ENCODE data around the gene SPINK8. TPM values are rescaled to one million over a fixed set of nuclear protein-coding genes. Genes with fewer than 3 reads are reported as not detected.
"Not testable (repeated sequence)": the region's sequence is repeated elsewhere in the genome, so short reads cannot be mapped to it uniquely, and the experiment has no call there.

The SPINK8 gene
- total RNA-seq (not detected), polyA plus RNA-seq (ENCODE audit: insufficient read depth, low read depth, low replicate concordance) (not detected)
- long read RNA-seq, donor 1, result 0 reads
- long read RNA-seq, donor 2, result 0 reads
- long read RNA-seq, donor 3, result 0 reads
- long read RNA-seq, donor 4, result 0 reads
- long read RNA-seq, donor 5, result 0 reads
- long read RNA-seq, donor 6, result 0 reads
- long read RNA-seq, donor 7, result 0 reads
- long read RNA-seq, donor 8, result 0 reads
- long read RNA-seq, donor 9, result 0 reads
- long read RNA-seq, donor 10, result 0 reads

GRCh38 chr3:48333346-48334245 is at the start of gene SPINK8:
Gene SPINK8 (minus strand): TSS chr3:48333661. CDS start chr3:48328341, 5,320 bp downstream.
- H3K9ac ChIP-seq (ENCODE audit: low read length in 3 of 3); H3K27ac ChIP-seq (ENCODE audit: low read depth in 2 of 2, low read length in 2 of 2); FAIRE-seq; H3K4me3 ChIP-seq (ENCODE audit: low read length in 3 of 3); DNase-seq; H3K36me3 ChIP-seq (ENCODE audit: control insufficient read depth in 2 of 3, insufficient read depth in 3 of 3, low read length in 3 of 3); H3K9me3 ChIP-seq (ENCODE audit: control insufficient read depth in 2 of 3, insufficient read depth in 1 of 3, low read length in 3 of 3); intact Hi-C loops (cut with DNase I); H3K27me3 ChIP-seq (ENCODE audit: control insufficient read depth, insufficient read depth, low read length); H3K4me1 ChIP-seq (ENCODE audit: control insufficient read depth in 2 of 3, insufficient read depth in 2 of 3, low read depth in 1 of 3, low read length in 3 of 3): not testable (repeated sequence)

GRCh38 chr3:48372862-48373435 is 39.5 kb upstream of the SPINK8 start:
- Histone ChIP-seq H3K4me3 (ENCODE audit: low read length in 3 of 3) (no peak overlapping the region), H3K9ac (ENCODE audit: low read length in 3 of 3) (no peak overlapping the region), H3K27ac (ENCODE audit: low read depth in 2 of 2, low read length in 2 of 2) (no peak overlapping the region), H3K27me3 (ENCODE audit: control insufficient read depth, insufficient read depth, low read length) (no peaks in the 10 kb centered on the region), H3K36me3 (ENCODE audit: control insufficient read depth in 2 of 3, insufficient read depth in 3 of 3, low read length in 3 of 3) (no peaks in the 10 kb centered on the region), H3K9me3 (ENCODE audit: control insufficient read depth in 2 of 3, insufficient read depth in 1 of 3, low read length in 3 of 3) (no peaks in the 10 kb centered on the region), H3K4me1 (ENCODE audit: control insufficient read depth in 2 of 3, insufficient read depth in 2 of 3, low read depth in 1 of 3, low read length in 3 of 3) (no peaks in the 10 kb centered on the region)
- no peak for DNase-seq
- TF ChIP-seq CTCF (IDR thresholded peaks at IDR 0.05; ENCODE audit: borderline replicate concordance, extremely low read depth, insufficient read depth), result no peak
- intact Hi-C loops (cut with DNase I), result no loop called here
- no peak for FAIRE-seq

GRCh38 chr3:48372377-48372770 is 38.9 kb upstream of the SPINK8 start:
- H3K9me3 ChIP-seq (ENCODE audit: control insufficient read depth in 2 of 3, insufficient read depth in 1 of 3, low read length in 3 of 3), result no peaks in the 10 kb centered on the region
- H3K27ac ChIP-seq (ENCODE audit: low read depth in 2 of 2, low read length in 2 of 2), result no peak overlapping the region
- H3K9ac ChIP-seq (ENCODE audit: low read length in 3 of 3), result no peak overlapping the region
- TF ChIP-seq CTCF (IDR thresholded peaks at IDR 0.05; ENCODE audit: borderline replicate concordance, extremely low read depth, insufficient read depth), result no peak
- no peaks in the 10 kb centered on the region for H3K27me3 ChIP-seq (ENCODE audit: control insufficient read depth, insufficient read depth, low read length)
- intact Hi-C loops (cut with DNase I), result no loop called here
- no peak overlapping the region for H3K4me3 ChIP-seq (ENCODE audit: low read length in 3 of 3)
- FAIRE-seq, result no peak
- no peak for DNase-seq
- no peaks in the 10 kb centered on the region for H3K36me3 ChIP-seq (ENCODE audit: control insufficient read depth in 2 of 3, insufficient read depth in 3 of 3, low read length in 3 of 3)
- H3K4me1 ChIP-seq (ENCODE audit: control insufficient read depth in 2 of 3, insufficient read depth in 2 of 3, low read depth in 1 of 3, low read length in 3 of 3), result peaks cover 0 to under 1% (median 0%) of the 10 kb centered on the region in 3 donors

Measured in kidney (tissue), 22 donors.